ENCODE results near the gene DEUP1.
"Not testable (repeated sequence)": the region's sequence is repeated elsewhere in the genome, so short reads cannot be mapped to it uniquely, and the experiment has no call there.

The DEUP1 gene

DNA sequence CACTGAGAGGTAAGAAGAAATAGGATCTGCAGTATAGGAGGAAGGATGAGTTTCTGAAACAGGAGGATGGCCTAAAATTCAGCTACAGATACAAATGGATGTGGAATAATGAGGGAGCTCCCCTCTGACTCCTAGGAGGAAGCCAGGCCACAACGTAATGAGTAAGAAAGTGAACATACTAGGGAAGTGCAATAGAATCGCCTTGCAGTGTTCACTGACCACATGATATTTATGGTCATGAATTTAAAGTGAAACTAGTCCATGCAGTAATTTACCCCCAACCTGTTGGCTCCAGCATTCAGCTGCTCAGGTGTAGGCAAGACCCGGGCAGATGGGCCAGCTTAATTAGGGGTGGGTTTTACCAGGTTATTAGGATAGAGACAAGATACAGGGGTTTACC lies 101.7 kb downstream of the DEUP1 start:
- TF ChIP-seq, protein P1, sequence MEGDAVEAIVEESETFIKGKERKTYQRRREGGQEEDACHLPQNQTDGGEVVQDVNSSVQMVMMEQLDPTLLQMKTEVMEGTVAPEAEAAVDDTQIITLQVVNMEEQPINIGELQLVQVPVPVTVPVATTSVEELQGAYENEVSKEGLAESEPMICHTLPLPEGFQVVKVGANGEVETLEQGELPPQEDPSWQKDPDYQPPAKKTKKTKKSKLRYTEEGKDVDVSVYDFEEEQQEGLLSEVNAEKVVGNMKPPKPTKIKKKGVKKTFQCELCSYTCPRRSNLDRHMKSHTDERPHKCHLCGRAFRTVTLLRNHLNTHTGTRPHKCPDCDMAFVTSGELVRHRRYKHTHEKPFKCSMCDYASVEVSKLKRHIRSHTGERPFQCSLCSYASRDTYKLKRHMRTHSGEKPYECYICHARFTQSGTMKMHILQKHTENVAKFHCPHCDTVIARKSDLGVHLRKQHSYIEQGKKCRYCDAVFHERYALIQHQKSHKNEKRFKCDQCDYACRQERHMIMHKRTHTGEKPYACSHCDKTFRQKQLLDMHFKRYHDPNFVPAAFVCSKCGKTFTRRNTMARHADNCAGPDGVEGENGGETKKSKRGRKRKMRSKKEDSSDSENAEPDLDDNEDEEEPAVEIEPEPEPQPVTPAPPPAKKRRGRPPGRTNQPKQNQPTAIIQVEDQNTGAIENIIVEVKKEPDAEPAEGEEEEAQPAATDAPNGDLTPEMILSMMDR (IDR thresholded peaks at IDR 0.05; ENCODE audit: insufficient read depth, low read length, poor library complexity, severe bottlenecking), result no peak
- no peak for DNase-seq (ENCODE audit: extremely low read depth, insufficient read length)
- Histone ChIP-seq H3K36me3 (ENCODE audit: control insufficient read depth, insufficient read depth, low read length) (no peaks in the 10 kb centered on the region), H3K4me3 (replicated peaks; ENCODE audit: low read depth, low read length) (no peak overlapping the region), H3K27me3 (replicated peaks; ENCODE audit: control insufficient read depth, insufficient read depth, low read length) (no peaks in the 10 kb centered on the region)

DNA sequence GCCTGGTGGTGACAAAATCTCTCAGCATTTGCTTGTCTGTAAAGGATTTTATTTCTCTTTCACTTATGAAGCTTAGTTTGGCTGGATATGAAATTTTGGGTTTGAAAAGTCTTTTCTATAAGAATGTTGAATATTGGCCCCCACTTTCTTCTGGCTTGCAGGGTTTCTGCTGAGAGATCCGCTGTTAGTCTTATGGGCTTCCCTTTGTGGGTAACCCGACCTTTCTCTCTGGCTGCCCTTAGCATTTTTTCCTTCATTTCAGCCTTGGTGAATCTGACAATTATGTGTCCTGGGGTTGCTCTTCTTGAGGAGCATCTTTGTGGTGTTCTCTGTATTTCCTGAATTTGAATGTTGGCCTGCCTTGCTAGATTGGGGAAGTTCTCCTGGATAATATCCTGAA lies 112.7 kb downstream of the DEUP1 start:
- H3K4me3 ChIP-seq (replicated peaks; ENCODE audit: low read depth, low read length); H3K36me3 ChIP-seq (ENCODE audit: control insufficient read depth, insufficient read depth, low read length); DNase-seq (ENCODE audit: extremely low read depth, insufficient read length); H3K27me3 ChIP-seq (replicated peaks; ENCODE audit: control insufficient read depth, insufficient read depth, low read length): not testable (repeated sequence)

DNA sequence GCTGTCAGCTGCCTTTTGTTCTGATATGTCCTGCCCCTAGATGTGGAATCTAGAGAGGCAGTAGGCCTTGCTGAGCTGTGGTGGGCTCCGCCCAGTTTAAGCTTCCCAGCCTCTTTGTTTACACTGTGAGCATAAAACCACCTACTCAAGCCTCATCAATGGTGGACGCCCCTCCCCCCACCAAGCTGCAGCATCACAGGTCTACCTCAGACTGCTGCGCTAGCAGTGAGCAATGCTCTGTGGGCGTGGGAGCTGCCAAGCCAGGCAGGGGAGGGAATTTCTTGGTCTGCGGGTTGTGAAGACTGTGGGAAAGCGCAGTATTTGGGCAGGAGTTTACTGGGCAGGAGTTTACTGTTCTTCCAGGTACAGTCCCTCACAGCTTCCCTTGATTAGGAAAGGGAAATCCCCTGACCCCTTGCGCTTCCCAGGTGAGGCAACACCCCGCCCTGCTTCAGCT lies 114.1 kb downstream of the DEUP1 start:
- no peaks in the 10 kb centered on the region for H3K27me3 ChIP-seq (replicated peaks; ENCODE audit: control insufficient read depth, insufficient read depth, low read length)
- TF ChIP-seq, protein P1 (IDR thresholded peaks at IDR 0.05; ENCODE audit: insufficient read depth, low read length, poor library complexity, severe bottlenecking), result no peak
- DNase-seq (ENCODE audit: extremely low read depth, insufficient read length), result no peak
- no peaks in the 10 kb centered on the region for H3K36me3 ChIP-seq (ENCODE audit: control insufficient read depth, insufficient read depth, low read length)
- no peak overlapping the region for H3K4me3 ChIP-seq (replicated peaks; ENCODE audit: low read depth, low read length)

DNA sequence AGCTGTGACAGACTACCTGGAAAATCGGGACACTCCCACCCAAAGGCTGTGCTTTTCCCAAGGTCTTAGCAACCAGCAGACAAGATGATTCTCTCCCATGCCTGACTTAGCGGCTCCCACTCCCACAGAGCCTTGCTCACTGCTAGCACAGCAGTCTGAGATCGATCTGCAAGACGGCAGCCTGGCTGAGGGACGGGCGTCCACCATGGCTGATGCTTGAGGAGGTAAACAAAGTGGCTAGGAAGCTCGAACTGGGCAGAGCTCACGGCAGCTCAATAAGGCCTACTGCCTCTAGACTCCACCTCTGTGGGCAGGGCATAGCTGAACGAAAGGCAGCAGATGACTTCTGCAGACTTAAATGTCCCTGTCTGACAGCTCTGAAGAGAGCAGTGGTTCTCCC lies 127.7 kb downstream of the DEUP1 start:
- H3K4me3 ChIP-seq (replicated peaks; ENCODE audit: low read depth, low read length), result no peak overlapping the region
- H3K27me3 ChIP-seq (replicated peaks; ENCODE audit: control insufficient read depth, insufficient read depth, low read length), result no peaks in the 10 kb centered on the region
- TF ChIP-seq, protein P1 (IDR thresholded peaks at IDR 0.05; ENCODE audit: insufficient read depth, low read length, poor library complexity, severe bottlenecking), result no peak
- H3K36me3 ChIP-seq (ENCODE audit: control insufficient read depth, insufficient read depth, low read length), result no peaks in the 10 kb centered on the region
- no peak for DNase-seq (ENCODE audit: extremely low read depth, insufficient read length)

DNA sequence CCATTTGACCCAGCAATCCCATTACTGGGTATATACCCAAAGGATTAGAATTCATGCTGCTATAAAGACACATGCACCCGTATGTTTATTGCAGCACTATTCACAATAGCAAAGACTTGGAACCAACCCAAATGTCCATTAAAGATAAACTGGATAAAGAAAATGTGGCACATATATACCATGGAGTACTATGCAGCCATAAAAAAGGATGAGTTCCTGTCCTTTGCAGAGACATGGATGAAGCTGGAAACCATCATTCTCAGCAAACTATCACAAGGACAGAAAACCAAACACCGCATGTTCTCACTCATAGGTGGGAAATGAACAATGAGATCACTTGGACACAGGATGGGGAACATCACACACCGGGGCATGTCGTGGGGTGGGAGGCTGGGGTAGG lies 133.1 kb downstream of the DEUP1 start:
- not testable (repeated sequence) for H3K36me3 ChIP-seq (ENCODE audit: control insufficient read depth, insufficient read depth, low read length); H3K4me3 ChIP-seq (replicated peaks; ENCODE audit: low read depth, low read length); DNase-seq (ENCODE audit: extremely low read depth, insufficient read length); H3K27me3 ChIP-seq (replicated peaks; ENCODE audit: control insufficient read depth, insufficient read depth, low read length)

DNA sequence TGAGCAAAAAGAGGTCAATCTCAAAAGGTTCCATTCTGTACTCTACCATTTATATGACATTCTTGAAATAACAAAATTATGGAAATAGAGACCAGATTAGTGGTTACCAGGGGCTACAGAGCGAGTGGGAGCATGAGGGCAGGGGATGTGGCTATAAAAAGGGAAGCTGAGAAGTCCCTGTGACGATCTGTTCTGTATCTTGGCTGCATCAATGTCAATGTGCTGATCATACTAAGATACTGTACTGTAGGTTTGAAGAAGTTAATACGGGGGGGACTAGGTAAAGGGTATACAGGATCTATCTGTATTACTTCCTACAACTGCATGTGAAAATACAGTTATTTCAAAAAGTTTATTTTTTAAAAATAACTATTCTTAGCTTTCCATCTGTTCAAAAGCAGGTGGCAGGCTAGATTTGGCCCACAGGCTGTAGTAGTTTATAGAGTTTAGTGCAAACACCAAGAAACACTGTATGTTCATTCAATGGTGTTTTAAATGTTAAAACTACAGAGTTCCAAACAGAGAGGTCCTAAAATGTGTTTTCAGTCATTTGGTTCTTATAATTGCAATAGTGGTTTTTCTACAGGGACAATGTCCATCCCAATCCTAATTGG lies 134.5 kb downstream of the DEUP1 start:
- no peak overlapping the region for H3K4me3 ChIP-seq (replicated peaks; ENCODE audit: low read depth, low read length)
- H3K36me3 ChIP-seq (ENCODE audit: control insufficient read depth, insufficient read depth, low read length), result no peaks in the 10 kb centered on the region
- TF ChIP-seq, protein P1 (IDR thresholded peaks at IDR 0.05; ENCODE audit: insufficient read depth, low read length, poor library complexity, severe bottlenecking), result no peak
- H3K27me3 ChIP-seq (replicated peaks; ENCODE audit: control insufficient read depth, insufficient read depth, low read length), result no peaks in the 10 kb centered on the region
- DNase-seq (ENCODE audit: extremely low read depth, insufficient read length), result no peak

DNA sequence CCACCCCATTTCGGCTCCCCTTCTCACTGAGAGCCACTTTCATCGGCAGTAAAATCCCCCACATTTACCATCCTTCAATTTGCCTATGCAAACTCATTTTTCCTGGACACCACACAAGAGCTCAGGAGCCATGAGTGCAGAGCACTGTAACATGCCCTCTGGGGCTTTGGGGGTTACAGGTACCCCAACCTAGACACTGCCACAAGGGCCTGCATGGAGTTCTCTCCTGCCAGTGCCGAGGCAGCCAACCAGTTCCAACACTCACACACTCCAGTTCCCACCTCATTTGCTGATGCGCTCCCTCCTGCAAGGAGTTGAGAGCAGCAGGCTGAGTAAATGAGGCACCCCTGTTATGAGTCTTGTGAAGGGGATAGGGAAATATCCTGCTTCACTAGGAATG lies 136.5 kb downstream of the DEUP1 start:
- DNase-seq (ENCODE audit: extremely low read depth, insufficient read length), result no peak
- Histone ChIP-seq H3K36me3 (ENCODE audit: control insufficient read depth, insufficient read depth, low read length) (no peaks in the 10 kb centered on the region), H3K4me3 (replicated peaks; ENCODE audit: low read depth, low read length) (no peak overlapping the region), H3K27me3 (replicated peaks; ENCODE audit: control insufficient read depth, insufficient read depth, low read length) (no peaks in the 10 kb centered on the region)
- TF ChIP-seq, protein P1 (IDR thresholded peaks at IDR 0.05; ENCODE audit: insufficient read depth, low read length, poor library complexity, severe bottlenecking), result no peak
